K562 (cell line): ENCODE data around the gene MDFIC2. TPM values are rescaled to one million over a fixed set of nuclear protein-coding genes. Genes with fewer than 3 reads are reported as not detected.

Experiments used
- ATAC-seq: fragments of 200-7000 bp; cut with Tn5 transposase; 3 replicates; pipeline ENCODE4 v1.9.1; 2020; ENCODE audit warnings: moderate library complexity
- BruUV-seq: library from RNA; stranded (reverse); fragments of 400-500 nt; replicated peaks from 2 replicates; lab custom pipeline; 2021; lab: Mats Ljungman, UMichigan
- CTCF ChIA-PET: fragments of 300-600 bp; formaldehyde crosslinking; extraction: SDS; loops from one replicate; lab custom pipeline; 2021; ENCODE audit warnings: low intra/inter-chr PET ratio; lab: Yijun Ruan, JAX
- POLR2A ChIA-PET: fragments of 300-600, 350-650 bp; sonication (Branson Sonifier 250); formaldehyde crosslinking; extraction: SDS; loops from one replicate; lab custom pipeline; 2021; ENCODE audit warnings: antibody characterized with exemption, inconsistent platforms; lab: Yijun Ruan, JAX
- DNase-seq, 4 experiments: peaks; one replicate each; pipeline versions ENCODE4 v3.0.0 to v3.0.0-alpha.2; 2011 to 2018; ENCODE audit warnings: low spot score in 3 of 4, mixed read lengths in 3 of 4; ENCODE audit errors: extremely low read depth in 1 of 4
- FAIRE-seq: peaks from 2 replicates; lab custom pipeline; 2011; peaks lifted over from hg19 to GRCh38; lab: Jason Lieb, UNC
- H2AFZ ChIP-seq: 2 replicates; pipeline ENCODE4 v1.6.0; 2011; ENCODE audit warnings: low read depth, low read length, control low read depth, inconsistent platforms
- H3K27ac ChIP-seq: fragments of 200-600 bp; 3 replicates; pipeline ENCODE4 v1.8.0; 2011; ENCODE audit warnings: low read depth, mild to moderate bottlenecking, control low read depth, inconsistent platforms, low read length, moderate library complexity, mixed read lengths; ENCODE audit errors: extremely low read depth
- H3K27me3 ChIP-seq, 2 experiments: fragments of 300-600 bp in 1 of 2; 2 replicates in 1 of 2; 3 replicates in 1 of 2; pipeline versions ENCODE4 v1.6.0 to v1.8.0; 2011; ENCODE audit warnings: inconsistent platforms in 2 of 2, low read length in 2 of 2, mild to moderate bottlenecking in 1 of 2, mixed read lengths in 1 of 2, moderate library complexity in 1 of 2; ENCODE audit not compliant: control insufficient read depth in 2 of 2, insufficient read depth in 2 of 2
- H3K36me3 ChIP-seq: fragments of 300-600 bp; 3 replicates; pipeline ENCODE4 v1.8.0; 2011; ENCODE audit warnings: mild to moderate bottlenecking, low read length, inconsistent platforms; ENCODE audit not compliant: control insufficient read depth, insufficient read depth
- H3K4me1 ChIP-seq, 2 experiments: fragments of 200-600 bp in 1 of 2; replicated peaks in 1 of 2; 2 replicates in 1 of 2; 3 replicates in 1 of 2; pipeline versions ENCODE4 v1.5.1 to v1.8.0; 2011; ENCODE audit warnings: inconsistent platforms in 2 of 2, low read length in 2 of 2, mild to moderate bottlenecking in 1 of 2, mixed read lengths in 1 of 2, moderate library complexity in 1 of 2; ENCODE audit not compliant: control insufficient read depth in 2 of 2, insufficient read depth in 2 of 2
- H3K4me2 ChIP-seq: 2 replicates; pipeline ENCODE4 v1.6.1; 2011; ENCODE audit warnings: low read length, control low read depth, inconsistent platforms, mixed read lengths; ENCODE audit not compliant: insufficient read depth
- H3K4me3 ChIP-seq: fragments of 200-600 bp; sonication (generic), shearing (Covaris generic); 2 replicates; pipeline ENCODE4 v1.5.1; 2016; ENCODE audit warnings: control low read depth, inconsistent platforms
- H3K79me2 ChIP-seq: fragments of 200-600 bp; 3 replicates; pipeline ENCODE4 v1.8.0; 2011; ENCODE audit warnings: low read length, inconsistent platforms; ENCODE audit not compliant: control insufficient read depth, insufficient read depth
- H3K9ac ChIP-seq, 2 experiments: 2 replicates each; pipeline versions ENCODE4 v1.6.0 to v1.6.1; 2011; ENCODE audit warnings: low read depth in 2 of 2, low read length in 2 of 2, control low read depth in 1 of 2, inconsistent platforms in 1 of 2, mild to moderate bottlenecking in 1 of 2, mixed read lengths in 1 of 2; ENCODE audit not compliant: insufficient read depth in 1 of 2
- H3K9me1 ChIP-seq: one replicate; pipeline ENCODE4 v1.6.0; 2011; ENCODE audit warnings: inconsistent platforms, mild to moderate bottlenecking, low read length, moderate library complexity; ENCODE audit not compliant: control insufficient read depth, insufficient read depth
- H3K9me3 ChIP-seq: replicated peaks from 2 replicates; pipeline ENCODE4 v1.5.1; 2011; ENCODE audit warnings: low read depth, low read length, inconsistent platforms; ENCODE audit not compliant: control insufficient read depth, insufficient read depth
- H4K20me1 ChIP-seq: replicated peaks from 2 replicates; pipeline ENCODE4 v1.6.1; 2011; ENCODE audit warnings: low read length, inconsistent platforms, mixed read lengths; ENCODE audit not compliant: control insufficient read depth, insufficient read depth
- ARID2 ChIP-seq: fragments of 450-650 bp; IDR thresholded peaks from 2 replicates; pipeline ENCODE4 v1.6.1; 2017; ENCODE audit warnings: antibody characterized with exemption, mild to moderate bottlenecking
- COPS2 ChIP-seq: fragments of 450-650 bp; conservative IDR thresholded peaks from 2 replicates; pipeline ENCODE4 v1.6.1; 2016; ENCODE audit warnings: mild to moderate bottlenecking, moderate library complexity
- E2F1 ChIP-seq: sonication (generic); formaldehyde crosslinking; IDR thresholded peaks from 2 replicates; pipeline ENCODE4 v1.8.1; 2023; ENCODE audit warnings: mild to moderate bottlenecking, missing genetic modification reagents, moderate library complexity
- ESRRB ChIP-seq: fragments of 250-450 bp; sonication (Bioruptor Pico); IDR thresholded peaks from 2 replicates; pipeline ENCODE4 v1.5.0; 2020; ENCODE audit warnings: mild to moderate bottlenecking, moderate library complexity, borderline replicate concordance
- MBD2 ChIP-seq: sonication (generic); IDR thresholded peaks from 2 replicates; pipeline ENCODE4 v1.6.1; 2016; ENCODE audit warnings: low read depth, borderline replicate concordance
- MTA3 ChIP-seq: fragments of 450-650 bp; formaldehyde crosslinking; IDR thresholded peaks from 2 replicates; pipeline ENCODE4 v1.6.1; 2017; ENCODE audit warnings: mild to moderate bottlenecking, borderline replicate concordance
- NFRKB ChIP-seq: fragments of 450-650 bp; IDR thresholded peaks from 2 replicates; pipeline ENCODE4 v1.6.1; 2016; ENCODE audit warnings: low read depth
- POLR2AphosphoS2 ChIP-seq: IDR thresholded peaks from 2 replicates; pipeline ENCODE4 v1.6.1; 2012; ENCODE audit warnings: low read length, improper control_type of control experiment
- RAD21 ChIP-seq, 2 experiments: fragments of 250-450 bp in 1 of 2; fragments of 450-650 bp in 1 of 2; sonication (Bioruptor Pico) in 1 of 2; formaldehyde crosslinking in 1 of 2; IDR thresholded peaks in 1 of 2; conservative IDR thresholded peaks in 1 of 2; 2 replicates each; pipeline versions ENCODE4 v1.4.0 to v1.8.0; 2020 to 2022; ENCODE audit warnings: mild to moderate bottlenecking in 2 of 2, moderate library complexity in 1 of 2
- SMARCA5 ChIP-seq: fragments of 450-650 bp; IDR thresholded peaks from 2 replicates; pipeline ENCODE4 v1.6.1; 2016
- TCF7L2 ChIP-seq: fragments of 150-350 bp; IDR thresholded peaks from 2 replicates; pipeline ENCODE4 v1.6.1; 2016; ENCODE audit warnings: low read depth, mild to moderate bottlenecking, low read length, moderate library complexity
- ZFP1 ChIP-seq: fragments of 450-650 bp; formaldehyde crosslinking; IDR thresholded peaks from 2 replicates; pipeline ENCODE4 v1.4.0; 2020; ENCODE audit warnings: mild to moderate bottlenecking, mixed read lengths
- ZFX ChIP-seq: sonication (generic); formaldehyde crosslinking; IDR thresholded peaks from 2 replicates; pipeline ENCODE4 v1.8.0; 2022; ENCODE audit warnings: mild to moderate bottlenecking, missing genetic modification reagents, moderate library complexity
- ZNF133 ChIP-seq: fragments of 250-450 bp; sonication (Bioruptor Pico); IDR thresholded peaks from 2 replicates; pipeline ENCODE4 v1.4.0; 2020; ENCODE audit warnings: mild to moderate bottlenecking
- ZNF695 ChIP-seq: fragments of 450-650 bp; formaldehyde crosslinking; IDR thresholded peaks from 2 replicates; pipeline ENCODE4 v1.4.0; 2020; ENCODE audit warnings: mild to moderate bottlenecking, moderate library complexity
- ZSCAN29 ChIP-seq: fragments of 450-650 bp; IDR thresholded peaks from 2 replicates; pipeline ENCODE4 v1.6.1; 2017
- WGBS: fragments of 100-300 bp; shearing (Covaris generic); methylation state at CpG from one replicate; pipeline ENCODE4 v1.1.6; 2016; ENCODE audit warnings: low coverage, mixed read lengths; ENCODE audit not compliant: insufficient coverage; ENCODE audit errors: missing lambda C conversion rate; 5-methylcytosine and 5-hydroxymethylcytosine counted together
- in situ Hi-C: fragments of 300-500 bp; cut with MboI; formaldehyde crosslinking; loops from 4 replicates; pipeline ENCODE4 v1.15.0; 2018; ENCODE audit warnings: inconsistent platforms, mixed read lengths
- intact Hi-C: fragments of 100-400 bp; cut with micrococcal nuclease; formaldehyde crosslinking; loops from 2 replicates; pipeline ENCODE4 v1.14.2; 2022
- polyA plus RNA-seq, 8 experiments: library from polyadenylated mRNA; depleted of rRNA in 4 of 8; stranded (reverse) in 5 of 8; unstranded in 3 of 8; fragments of >200 nt; fragmentation: Nextera tagmentation in 2 of 8; fragmentation: Illumina TruSeq in 1 of 8; extraction: Ambion mirVana in 2 of 8; extraction: Trizol in 1 of 8; gene quantifications; 2 replicates each; pipeline versions ENCODE4 v1.2.1 to v1.2.3, GENCODE V29; 2011 to 2014; ENCODE audit warnings: inconsistent platforms in 1 of 8, missing spikeins in 1 of 8
- total RNA-seq, 7 experiments: library from RNA; depleted of rRNA in 6 of 7; stranded (reverse); fragments of >200 nt in 6 of 7; fragmentation: Illumina TruSeq in 2 of 7; extraction: Trizol in 2 of 7; gene quantifications; 2 replicates each; pipeline versions ENCODE4 v1.2.1 to v1.2.3, GENCODE V29; 2011 to 2021; ENCODE audit warnings: low replicate concordance in 1 of 7

Gene MDFIC2
- total and polyA plus RNA-seq, 9 of the 15 experiments (the other 6 are each of a cell fraction or from before 2014, with no cell fraction given) = not detected

GRCh38 chr3:70272798-70273197, 39.6 kb downstream of the MDFIC2 start:
- BruUV-seq = no TSS peak
- ChIA-PET CTCF (no interaction called here), POLR2A (no interaction called here)
- Histone ChIP-seq H3K4me3 (no peak overlapping the region), H3K4me1 (no peaks in the 10 kb centered on the region), H3K27me3 (no peaks in the 10 kb centered on the region), H3K27ac (no peak overlapping the region), H2AFZ (no peak overlapping the region), H3K36me3 (no peaks in the 10 kb centered on the region), H3K9me1 (no peaks in the 10 kb centered on the region), H3K9me3 (no peaks in the 10 kb centered on the region), H3K79me2 (no peaks in the 10 kb centered on the region), H3K9ac (no peak overlapping the region), H3K4me2 (no peak overlapping the region), H4K20me1 (no peaks in the 10 kb centered on the region)
- WGBS = 0% methylated on average over 5 of the region's 5 CpGs
- no peak for TF ChIP-seq ARID2
- no peak for TF ChIP-seq POLR2AphosphoS2
- no peak for TF ChIP-seq ZFP1 (CRISPR knock-in tag)
- TF ChIP-seq TCF7L2 = no peak
- no peak for TF ChIP-seq MBD2
- TF ChIP-seq NFRKB = no peak
- no peak for TF ChIP-seq RAD21 (CRISPR knock-in tag; conservative IDR thresholded peaks at IDR 0.05 in 1 of 2, IDR thresholded peaks at IDR 0.05 in 1 of 2)
- no peak for TF ChIP-seq ZNF133 (CRISPR knock-in tag)
- no peak for TF ChIP-seq ESRRB (CRISPR knock-in tag)
- TF ChIP-seq COPS2 = no peak
- no peak for TF ChIP-seq SMARCA5
- TF ChIP-seq ZNF695 = no peak
- TF ChIP-seq MTA3 = no peak
- no peak for TF ChIP-seq E2F1
- TF ChIP-seq ZSCAN29 = no peak
- no peak for TF ChIP-seq ZFX (CRISPR knock-in tag)
- in situ Hi-C loops = no loop called here
- intact Hi-C loops = no loop called here
- ATAC-seq = no peak
- no peak for DNase-seq
- no peak for FAIRE-seq
